Measurements from ENCODE around the gene KLF4.
"Not testable (repeated sequence)": the region's sequence is repeated elsewhere in the genome, so short reads cannot be mapped to it uniquely, and the experiment has no call there.

Gene KLF4

GRCh38 chr9:107489687-107490605 is at the start of gene KLF4:
TSS of gene KLF4 (minus strand) at chr9:107489769. CDS start at chr9:107489172, 597 bp downstream.
- Mint-ChIP-seq H3K36me3 (no peaks in the 10 kb centered on the region), H3K4me3 (peak within 1 kb of the TSS; percentile 77), H3K4me1 (ENCODE audit: low read depth) (peaks cover 18% of the 10 kb centered on the region), H3K9me3 (ENCODE audit: low read depth) (no peaks in the 10 kb centered on the region), H3K27me3 (peaks cover 41% of the 10 kb centered on the region), H3K27ac (no peak within 1 kb of the TSS)

- no peaks in the 10 kb centered on the region for H3K36me3 Mint-ChIP-seq
Measured at GRCh38 chr9:107536462-107536861, 46.9 kb upstream of the KLF4 start.

GRCh38 chr9:107534510-107535078 is 45.0 kb upstream of the KLF4 start:
- no peaks in the 10 kb centered on the region for H3K4me1 Mint-ChIP-seq (ENCODE audit: low read depth)
- H3K4me3 Mint-ChIP-seq = no peak overlapping the region
- H3K9me3 Mint-ChIP-seq (ENCODE audit: low read depth) = no peaks in the 10 kb centered on the region
- no peak overlapping the region for H3K27ac Mint-ChIP-seq
- no peaks in the 10 kb centered on the region for H3K27me3 Mint-ChIP-seq
- no peaks in the 10 kb centered on the region for H3K36me3 Mint-ChIP-seq

More at GRCh38 chr9:107536462-107536861, 46.9 kb upstream of the KLF4 start:
- no peaks in the 10 kb centered on the region for H3K27me3 Mint-ChIP-seq
- H3K4me3 Mint-ChIP-seq = no peak overlapping the region
- H3K4me1 Mint-ChIP-seq (ENCODE audit: low read depth) = no peaks in the 10 kb centered on the region
- H3K9me3 Mint-ChIP-seq (ENCODE audit: low read depth) = no peaks in the 10 kb centered on the region
- no peak overlapping the region for H3K27ac Mint-ChIP-seq

GRCh38 chr9:107530679-107531078 is 41.1 kb upstream of the KLF4 start:
- Mint-ChIP-seq H3K4me3 (no peak overlapping the region), H3K36me3 (no peaks in the 10 kb centered on the region), H3K9me3 (ENCODE audit: low read depth) (no peaks in the 10 kb centered on the region)

GRCh38 chr9:107528686-107529085 is 39.1 kb upstream of the KLF4 start:
- Mint-ChIP-seq H3K27ac (no peak overlapping the region), H3K4me1 (ENCODE audit: low read depth) (no peaks in the 10 kb centered on the region), H3K9me3 (ENCODE audit: low read depth) (no peaks in the 10 kb centered on the region), H3K27me3 (no peaks in the 10 kb centered on the region), H3K36me3 (no peaks in the 10 kb centered on the region), H3K4me3 (no peak overlapping the region)

More at GRCh38 chr9:107530679-107531078, 41.1 kb upstream of the KLF4 start:
- Mint-ChIP-seq H3K27ac (no peak overlapping the region), H3K4me1 (ENCODE audit: low read depth) (no peaks in the 10 kb centered on the region), H3K27me3 (no peaks in the 10 kb centered on the region)

GRCh38 chr9:107523539-107523938 is 34.0 kb upstream of the KLF4 start:
- Mint-ChIP-seq H3K4me1 (ENCODE audit: low read depth) (no peaks in the 10 kb centered on the region), H3K27ac (no peak overlapping the region), H3K4me3 (no peak overlapping the region), H3K36me3 (no peaks in the 10 kb centered on the region), H3K27me3 (no peaks in the 10 kb centered on the region), H3K9me3 (ENCODE audit: low read depth) (no peaks in the 10 kb centered on the region)

GRCh38 chr9:107520186-107520585 is 30.6 kb upstream of the KLF4 start:
- Mint-ChIP-seq H3K36me3 (no peaks in the 10 kb centered on the region), H3K27me3 (no peaks in the 10 kb centered on the region)

GRCh38 chr9:107518037-107518807 is 28.7 kb upstream of the KLF4 start:
- no peaks in the 10 kb centered on the region for H3K4me1 Mint-ChIP-seq (ENCODE audit: low read depth)
- no peaks in the 10 kb centered on the region for H3K27me3 Mint-ChIP-seq
- no peaks in the 10 kb centered on the region for H3K9me3 Mint-ChIP-seq (ENCODE audit: low read depth)
- no peak overlapping the region for H3K27ac Mint-ChIP-seq
- no peaks in the 10 kb centered on the region for H3K36me3 Mint-ChIP-seq
- no peak overlapping the region for H3K4me3 Mint-ChIP-seq

More at GRCh38 chr9:107520186-107520585, 30.6 kb upstream of the KLF4 start:
- Mint-ChIP-seq H3K9me3 (ENCODE audit: low read depth) (no peaks in the 10 kb centered on the region), H3K4me1 (ENCODE audit: low read depth) (no peaks in the 10 kb centered on the region), H3K4me3 (no peak overlapping the region), H3K27ac (no peak overlapping the region)

- Mint-ChIP-seq H3K4me1 (ENCODE audit: low read depth) (no peaks in the 10 kb centered on the region), H3K36me3 (no peaks in the 10 kb centered on the region), H3K27ac (no peak overlapping the region), H3K27me3 (no peaks in the 10 kb centered on the region), H3K9me3 (ENCODE audit: low read depth) (no peaks in the 10 kb centered on the region), H3K4me3 (no peak overlapping the region)
Measured at GRCh38 chr9:107513464-107514100, 24.0 kb upstream of the KLF4 start.

- Mint-ChIP-seq H3K9me3 (ENCODE audit: low read depth) (no peaks in the 10 kb centered on the region), H3K4me1 (ENCODE audit: low read depth) (no peaks in the 10 kb centered on the region)
Measured at GRCh38 chr9:107504585-107505455, 15.3 kb upstream of the KLF4 start.

GRCh38 chr9:107502464-107502863 is 12.9 kb upstream of the KLF4 start:
- H3K9me3 Mint-ChIP-seq (ENCODE audit: low read depth) = no peaks in the 10 kb centered on the region
- peaks cover 5% of the 10 kb centered on the region for H3K27me3 Mint-ChIP-seq

More at GRCh38 chr9:107504585-107505455, 15.3 kb upstream of the KLF4 start:
- H3K4me3 Mint-ChIP-seq = no peak overlapping the region
- H3K36me3 Mint-ChIP-seq = peaks cover 3% of the 10 kb centered on the region
- peaks cover 5% of the 10 kb centered on the region for H3K27me3 Mint-ChIP-seq
- H3K27ac Mint-ChIP-seq = no peak overlapping the region

GRCh38 chr9:107500421-107501200 is 11.0 kb upstream of the KLF4 start:
- H3K27me3 Mint-ChIP-seq; H3K9me3 Mint-ChIP-seq (ENCODE audit: low read depth); H3K4me3 Mint-ChIP-seq; H3K36me3 Mint-ChIP-seq; H3K4me1 Mint-ChIP-seq (ENCODE audit: low read depth); H3K27ac Mint-ChIP-seq: not testable (repeated sequence)

More at GRCh38 chr9:107502464-107502863, 12.9 kb upstream of the KLF4 start:
- peaks cover 3% of the 10 kb centered on the region for H3K36me3 Mint-ChIP-seq
- no peaks in the 10 kb centered on the region for H3K4me1 Mint-ChIP-seq (ENCODE audit: low read depth)
- H3K27ac Mint-ChIP-seq = no peak overlapping the region
- no peak overlapping the region for H3K4me3 Mint-ChIP-seq

- Mint-ChIP-seq H3K27me3 (peaks cover 21% of the 10 kb centered on the region), H3K9me3 (ENCODE audit: low read depth) (no peaks in the 10 kb centered on the region), H3K27ac (no peak overlapping the region), H3K4me3 (no peak overlapping the region), H3K36me3 (no peaks in the 10 kb centered on the region), H3K4me1 (ENCODE audit: low read depth) (no peaks in the 10 kb centered on the region)
Measured at GRCh38 chr9:107496976-107497375, 7.4 kb upstream of the KLF4 start.
